Panc1 (cell line): ENCODE measurements around the gene KCNJ13. TPM values are rescaled to one million over a fixed set of nuclear protein-coding genes. Genes with fewer than 3 reads are reported as not detected.
A peak's percentile ranks its signal among the peaks of the same experiment; 100 is the strongest.

ENCODE experiments used
- ATAC-seq: fragments of 200-7000 bp; cut with Tn5 transposase; 2 replicates; pipeline ENCODE4 v1.9.1; 2020; ENCODE audit warnings: mild to moderate bottlenecking, moderate library complexity
- BruUV-seq: library from RNA; stranded (reverse); fragments of 400-500 nt; replicated peaks from 2 replicates; lab custom pipeline; 2021; lab: Mats Ljungman, UMichigan
- CTCF ChIA-PET: fragments of 300-600 bp; sonication (Branson Sonifier 250); formaldehyde crosslinking; loops from one replicate; lab custom pipeline; 2022; ENCODE audit warnings: antibody characterized with exemption; lab: Charles Lee
- POLR2A ChIA-PET: fragments of 300-600 bp; sonication (Branson Sonifier 250); formaldehyde crosslinking; loops from one replicate; lab custom pipeline; 2022; ENCODE audit warnings: antibody characterized with exemption; lab: Charles Lee
- DNase-seq: peaks from one replicate; pipeline ENCODE4 v3.0.0-alpha.2; 2010; ENCODE audit warnings: low read depth, low spot score
- H3K27ac ChIP-seq: 2 replicates; pipeline ENCODE4 v1.5.1; 2011; ENCODE audit warnings: mild to moderate bottlenecking, low read length, inconsistent platforms
- H3K27me3 ChIP-seq: fragments of 200-500 bp; sonication (Bioruptor generic); 2 replicates; pipeline ENCODE4 v1.6.0; 2014; ENCODE audit warnings: low read length, inconsistent platforms; ENCODE audit not compliant: control insufficient read depth, insufficient read depth
- H3K36me3 ChIP-seq: fragments of 200-500 bp; sonication (Bioruptor generic); 2 replicates; pipeline ENCODE4 v1.5.1; 2014; ENCODE audit warnings: inconsistent platforms, mild to moderate bottlenecking, low read length, moderate library complexity; ENCODE audit not compliant: control insufficient read depth, insufficient read depth
- H3K4me1 ChIP-seq: 2 replicates; pipeline ENCODE4 v1.5.1; 2011; ENCODE audit warnings: inconsistent platforms, mild to moderate bottlenecking, low read length, moderate library complexity; ENCODE audit not compliant: control insufficient read depth, insufficient read depth
- H3K4me3 ChIP-seq, 2 experiments: 2 replicates each; pipeline ENCODE4 v1.5.1; 2011 to 2012; ENCODE audit warnings: low read depth in 2 of 2, low read length in 2 of 2, mild to moderate bottlenecking in 2 of 2, inconsistent platforms in 1 of 2, moderate library complexity in 1 of 2
- H3K9me3 ChIP-seq: fragments of 200-500 bp; sonication (Bioruptor generic); 2 replicates; pipeline ENCODE4 v1.5.1; 2014; ENCODE audit warnings: low read depth, mild to moderate bottlenecking, inconsistent platforms, low read length, moderate library complexity; ENCODE audit not compliant: control insufficient read depth, insufficient read depth
- POLR2AphosphoS5 ChIP-seq: IDR thresholded peaks from 2 replicates; pipeline ENCODE4 v1.6.1; 2012; ENCODE audit warnings: mild to moderate bottlenecking, low read depth, low read length, moderate library complexity
- REST ChIP-seq, 2 experiments: IDR thresholded peaks; 2 replicates each; pipeline ENCODE4 v1.6.1; 2011 to 2012; ENCODE audit warnings: low read depth in 2 of 2, control low read depth in 1 of 2, low read length in 1 of 2, mild to moderate bottlenecking in 1 of 2, moderate library complexity in 1 of 2; ENCODE audit not compliant: insufficient read depth in 1 of 2
- SIN3A ChIP-seq: IDR thresholded peaks from 2 replicates; pipeline ENCODE4 v1.6.1; 2012; ENCODE audit warnings: low read depth, mild to moderate bottlenecking, low read length, moderate library complexity, borderline replicate concordance; ENCODE audit not compliant: insufficient read depth
- TCF7L2 ChIP-seq: IDR thresholded peaks from 2 replicates; pipeline ENCODE4 v1.6.1; 2011; ENCODE audit warnings: mild to moderate bottlenecking, low read depth, low read length, inconsistent platforms
- in situ Hi-C: cut with HindIII; loops from 2 replicates; pipeline ENCODE4 v1.10.0; 2016; ENCODE audit warnings: low sequenced_read_pairs, low pct_unique_long_range_greater_than_20kb
- intact Hi-C: fragments of 100-400 bp; cut with micrococcal nuclease; formaldehyde crosslinking; loops from one replicate; pipeline ENCODE4 v1.10.0; 2022; ENCODE audit not compliant: unreplicated experiment
- total RNA-seq: library from RNA; stranded (reverse); gene quantifications from one replicate; pipeline ENCODE4 v1.2.1, GENCODE V29; 2021; ENCODE audit not compliant: unreplicated experiment
- TF ChIP-seq, protein P1 (sequence below): fragments of 450-650 bp; IDR thresholded peaks from 2 replicates; pipeline ENCODE4 v1.5.1; 2017; ENCODE audit warnings: mild to moderate bottlenecking

The KCNJ13 gene
- total RNA-seq, 1 experiment from 2014 or later: 1.1 TPM

DNA sequence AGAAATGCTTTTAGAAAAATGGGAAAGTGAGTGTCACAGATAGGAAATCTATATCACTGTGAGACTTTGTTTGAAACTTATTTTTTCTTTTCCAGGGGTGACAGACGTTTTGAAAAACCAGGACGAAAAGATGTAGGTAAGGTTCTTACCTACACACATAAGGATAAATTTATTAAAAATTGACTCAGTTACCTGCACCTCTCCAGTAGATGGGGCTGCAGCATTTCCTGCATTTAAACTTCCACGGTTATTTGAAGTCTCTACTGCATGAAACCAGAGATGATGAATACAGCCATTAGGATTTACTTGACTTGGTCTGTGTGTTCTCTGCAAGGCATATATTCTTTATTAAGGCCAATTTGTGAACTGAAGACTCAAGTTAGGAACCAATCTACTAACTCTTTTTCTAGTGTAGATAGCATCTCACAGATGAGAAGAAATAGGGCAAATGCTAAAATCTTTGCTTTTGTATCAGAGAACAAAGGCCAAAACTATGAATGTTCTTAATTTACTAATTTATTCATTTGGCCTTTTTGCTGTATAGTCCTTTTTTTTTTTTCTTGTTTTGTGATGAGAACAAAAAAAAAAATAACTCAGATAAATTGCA lies 15.0 kb downstream of the KCNJ13 start:
- Histone ChIP-seq H3K27me3 (no peaks in the 10 kb centered on the region), H3K9me3 (no peaks in the 10 kb centered on the region), H3K4me3 (no peak overlapping the region), H3K4me1 (peaks cover 3% of the 10 kb centered on the region; the same call in 1 of the 2 replicates), H3K27ac (no peak overlapping the region), H3K36me3 (peaks cover 35% of the 10 kb centered on the region)
- ATAC-seq: peak; percentile 80
- POLR2A ChIA-PET: interaction anchor here (0.7 kb wide), 1 partner anchor 74 kb away, joined by 4 read pairs; no protein-coding TSS in a partner anchor
- intact Hi-C loops (no loop called here), in situ Hi-C loops (no loop called here)
- CTCF ChIA-PET: no interaction called here
- no peak for TF ChIP-seq SIN3A
- TF ChIP-seq, protein P1, sequence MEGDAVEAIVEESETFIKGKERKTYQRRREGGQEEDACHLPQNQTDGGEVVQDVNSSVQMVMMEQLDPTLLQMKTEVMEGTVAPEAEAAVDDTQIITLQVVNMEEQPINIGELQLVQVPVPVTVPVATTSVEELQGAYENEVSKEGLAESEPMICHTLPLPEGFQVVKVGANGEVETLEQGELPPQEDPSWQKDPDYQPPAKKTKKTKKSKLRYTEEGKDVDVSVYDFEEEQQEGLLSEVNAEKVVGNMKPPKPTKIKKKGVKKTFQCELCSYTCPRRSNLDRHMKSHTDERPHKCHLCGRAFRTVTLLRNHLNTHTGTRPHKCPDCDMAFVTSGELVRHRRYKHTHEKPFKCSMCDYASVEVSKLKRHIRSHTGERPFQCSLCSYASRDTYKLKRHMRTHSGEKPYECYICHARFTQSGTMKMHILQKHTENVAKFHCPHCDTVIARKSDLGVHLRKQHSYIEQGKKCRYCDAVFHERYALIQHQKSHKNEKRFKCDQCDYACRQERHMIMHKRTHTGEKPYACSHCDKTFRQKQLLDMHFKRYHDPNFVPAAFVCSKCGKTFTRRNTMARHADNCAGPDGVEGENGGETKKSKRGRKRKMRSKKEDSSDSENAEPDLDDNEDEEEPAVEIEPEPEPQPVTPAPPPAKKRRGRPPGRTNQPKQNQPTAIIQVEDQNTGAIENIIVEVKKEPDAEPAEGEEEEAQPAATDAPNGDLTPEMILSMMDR: peak; percentile 76; the same call in 1 of the 2 replicates
- DNase-seq: peak; percentile 4
- no TSS peak for BruUV-seq

- peaks cover 3% of the 10 kb centered on the region; the same call in 1 of the 2 replicates for H3K4me1 ChIP-seq
- no peak overlapping the region for H3K4me3 ChIP-seq
- intact Hi-C loops: no loop called here
- no TSS peak for BruUV-seq
- no peaks in the 10 kb centered on the region for H3K9me3 ChIP-seq
- ATAC-seq (no peak), DNase-seq (no peak)
- H3K27me3 ChIP-seq: no peaks in the 10 kb centered on the region
- TF ChIP-seq POLR2AphosphoS5 (no peak), SIN3A (no peak), REST (IDR thresholded peaks at IDR 0.05; ENCODE audit: insufficient read depth in 1 of 2, low read depth in 2 of 2, low read length in 1 of 2) (no peak), TCF7L2 (no peak)
- TF ChIP-seq, protein P1: no peak
- in situ Hi-C loops: no loop called here
- H3K36me3 ChIP-seq: peaks cover 38% of the 10 kb centered on the region
- ChIA-PET CTCF (no interaction called here), POLR2A (no interaction called here)
- H3K27ac ChIP-seq: no peak overlapping the region
These were observed 18.5 kb downstream of the KCNJ13 start for GRCh38 chr2:232757905-232758304.
